Mononuclear cell (primary cell): Measurements from ENCODE around the gene NUCB1. TPM values are rescaled to one million over a fixed set of nuclear protein-coding genes. Genes with fewer than 3 reads are reported as not detected.
"Not testable (repeated sequence)": the region's sequence is repeated elsewhere in the genome, so short reads cannot be mapped to it uniquely, and the experiment has no call there.

Experiments
- H3K27me3 ChIP-seq: 2 replicates; pipeline ENCODE4 v1.6.0; 2011; ENCODE audit warnings: low read length, control low read depth; ENCODE audit not compliant: insufficient read depth
- H3K4me1 ChIP-seq: 2 replicates; pipeline ENCODE4 v1.5.1; 2011; ENCODE audit warnings: mild to moderate bottlenecking, low read length, control low read depth; ENCODE audit not compliant: insufficient read depth
- H3K4me3 ChIP-seq: 2 replicates; pipeline ENCODE4 v1.5.1; 2011; ENCODE audit warnings: mild to moderate bottlenecking, low read length, moderate library complexity
- H3K9me3 ChIP-seq: 2 replicates; pipeline ENCODE4 v1.5.1; 2011; ENCODE audit warnings: low read depth, mild to moderate bottlenecking, control low read depth, low read length
- total RNA-seq: library from RNA; depleted of rRNA; stranded (reverse); fragments of >200 nt; gene quantifications from one replicate; pipeline ENCODE4 v1.2.3, GENCODE V29; 2012

NUCB1 gene
- total RNA-seq, 1 donor = 166 TPM

- H3K9me3 ChIP-seq, H3K4me3 ChIP-seq, H3K27me3 ChIP-seq: not testable (repeated sequence)
- H3K4me1 ChIP-seq = peaks cover 40% of the 10 kb centered on the region
These were observed 28.5 kb upstream of the NUCB1 start for GRCh38 chr19:48871471-48872181.

- peak within 1 kb of the TSS; percentile 84 for H3K4me3 ChIP-seq
- no peaks in the 10 kb centered on the region for H3K9me3 ChIP-seq
- H3K27me3 ChIP-seq = no peaks in the 10 kb centered on the region
- H3K4me1 ChIP-seq = peaks cover 40% of the 10 kb centered on the region
These were observed 27.8 kb upstream of the NUCB1 start, which contains the start of gene PPP1R15A for GRCh38 chr19:48872182-48872883. PPP1R15A (plus strand) TSS chr19:48872421; CDS start chr19:48873234, 813 bp downstream.

- H3K4me3 ChIP-seq = peak overlapping the region; percentile 84
- no peaks in the 10 kb centered on the region for H3K27me3 ChIP-seq
- peaks cover 45% of the 10 kb centered on the region for H3K4me1 ChIP-seq
- H3K9me3 ChIP-seq = no peaks in the 10 kb centered on the region
These were observed 27.1 kb upstream of the NUCB1 start for GRCh38 chr19:48872884-48873475.

- peak overlapping the region; percentile 84 for H3K4me3 ChIP-seq
These were observed 26.4 kb upstream of the NUCB1 start for GRCh38 chr19:48873476-48874302.

GRCh38 chr19:48874303-48875135, 25.6 kb upstream of the NUCB1 start:
- Histone ChIP-seq H3K9me3 (no peaks in the 10 kb centered on the region), H3K27me3 (no peaks in the 10 kb centered on the region), H3K4me1 (peaks cover 53% of the 10 kb centered on the region), H3K4me3 (peak overlapping the region; percentile 84)

More at GRCh38 chr19:48873476-48874302, 26.4 kb upstream of the NUCB1 start:
- no peaks in the 10 kb centered on the region for H3K9me3 ChIP-seq
- H3K27me3 ChIP-seq = no peaks in the 10 kb centered on the region
- peaks cover 52% of the 10 kb centered on the region for H3K4me1 ChIP-seq

GRCh38 chr19:48876043-48876981, 23.8 kb upstream of the NUCB1 start:
- Histone ChIP-seq H3K4me1 (peaks cover 53% of the 10 kb centered on the region), H3K4me3 (peak overlapping the region; percentile 84)
- not testable (repeated sequence) for H3K27me3 ChIP-seq, H3K9me3 ChIP-seq

- Histone ChIP-seq H3K27me3 (no peaks in the 10 kb centered on the region), H3K4me1 (peaks cover 60% of the 10 kb centered on the region), H3K4me3 (no peak overlapping the region), H3K9me3 (no peaks in the 10 kb centered on the region)
These were observed 22.3 kb upstream of the NUCB1 start for GRCh38 chr19:48877855-48878195.

GRCh38 chr19:48878196-48879024, 21.7 kb upstream of the NUCB1 start:
- peaks cover 56% of the 10 kb centered on the region for H3K4me1 ChIP-seq

GRCh38 chr19:48879025-48879637, 21.0 kb upstream of the NUCB1 start:
- peaks cover 48% of the 10 kb centered on the region for H3K4me1 ChIP-seq
- H3K27me3 ChIP-seq = no peaks in the 10 kb centered on the region
- H3K9me3 ChIP-seq = no peaks in the 10 kb centered on the region
- no peak overlapping the region for H3K4me3 ChIP-seq

More at GRCh38 chr19:48878196-48879024, 21.7 kb upstream of the NUCB1 start:
- Histone ChIP-seq H3K27me3 (no peaks in the 10 kb centered on the region), H3K9me3 (no peaks in the 10 kb centered on the region), H3K4me3 (no peak overlapping the region)

- H3K4me1 ChIP-seq = peaks cover 43% of the 10 kb centered on the region
- not testable (repeated sequence) for H3K27me3 ChIP-seq
These were observed 20.4 kb upstream of the NUCB1 start for GRCh38 chr19:48879696-48880095.

GRCh38 chr19:48881741-48882657, 18.1 kb upstream of the NUCB1 start:
- Histone ChIP-seq H3K4me3 (no peak overlapping the region), H3K4me1 (peaks cover 23% of the 10 kb centered on the region), H3K9me3 (no peaks in the 10 kb centered on the region), H3K27me3 (no peaks in the 10 kb centered on the region)

More at GRCh38 chr19:48879696-48880095, 20.4 kb upstream of the NUCB1 start:
- not testable (repeated sequence) for H3K4me3 ChIP-seq, H3K9me3 ChIP-seq
